Measurements from ENCODE around the gene OPN3.
"Not testable (repeated sequence)": the region's sequence is repeated elsewhere in the genome, so short reads cannot be mapped to it uniquely, and the experiment has no call there.

OPN3 gene

GRCh38 chr1:241640149-241640866 is at the start of gene OPN3, which contains the start of gene CHML:
Gene OPN3, minus strand, starts transcription at chr1:241640369. Its CDS starts 115 bp downstream, at chr1:241640254.
Gene CHML, minus strand, starts transcription at chr1:241640369. Its CDS starts 4,603 bp downstream, at chr1:241635766.
- peak; percentile 76 for DNase-seq (ENCODE audit: low read depth)

GRCh38 chr1:241688940-241689368 is 48.8 kb upstream of the OPN3 start:
- DNase-seq (ENCODE audit: low read depth) = no peak

- no peak for DNase-seq (ENCODE audit: low read depth)
These were observed 43.9 kb upstream of the OPN3 start for GRCh38 chr1:241684108-241684507.

GRCh38 chr1:241682921-241683320 is 42.8 kb upstream of the OPN3 start:
- DNase-seq (ENCODE audit: low read depth) = no peak

- not testable (repeated sequence) for DNase-seq (ENCODE audit: low read depth)
These were observed 41.8 kb upstream of the OPN3 start for GRCh38 chr1:241681861-241682448.

- no peak for DNase-seq (ENCODE audit: low read depth)
These were observed 39.8 kb upstream of the OPN3 start for GRCh38 chr1:241679961-241680360.

- DNase-seq (ENCODE audit: low read depth) = no peak
These were observed 39.2 kb upstream of the OPN3 start for GRCh38 chr1:241679404-241679803.

- no peak for DNase-seq (ENCODE audit: low read depth)
These were observed 38.4 kb upstream of the OPN3 start for GRCh38 chr1:241678536-241678935.

GRCh38 chr1:241677201-241677600 is 37.0 kb upstream of the OPN3 start:
- DNase-seq (ENCODE audit: low read depth) = no peak

- DNase-seq (ENCODE audit: low read depth) = no peak
These were observed 35.8 kb upstream of the OPN3 start for GRCh38 chr1:241675983-241676382.

- no peak for DNase-seq (ENCODE audit: low read depth)
These were observed 34.7 kb upstream of the OPN3 start for GRCh38 chr1:241674805-241675384.

GRCh38 chr1:241672301-241672700 is 32.1 kb upstream of the OPN3 start:
- DNase-seq (ENCODE audit: low read depth) = no peak

GRCh38 chr1:241666419-241666818 is 26.2 kb upstream of the OPN3 start:
- no peak for DNase-seq (ENCODE audit: low read depth)

- no peak for DNase-seq (ENCODE audit: low read depth)
These were observed 20.3 kb upstream of the OPN3 start for GRCh38 chr1:241660424-241660972.

GRCh38 chr1:241659016-241659415 is 18.8 kb upstream of the OPN3 start:
- not testable (repeated sequence) for DNase-seq (ENCODE audit: low read depth)

- no peak for DNase-seq (ENCODE audit: low read depth)
These were observed 18.1 kb upstream of the OPN3 start for GRCh38 chr1:241658081-241658793.

GRCh38 chr1:241654641-241655040 is 14.5 kb upstream of the OPN3 start:
- no peak for DNase-seq (ENCODE audit: low read depth)

GRCh38 chr1:241654019-241654418 is 13.8 kb upstream of the OPN3 start:
- DNase-seq (ENCODE audit: low read depth) = no peak

GRCh38 chr1:241652012-241652411 is 11.8 kb upstream of the OPN3 start, which contains the start of gene WDR64:
Gene WDR64, plus strand, starts transcription at chr1:241652281. Its CDS starts 204 bp downstream, at chr1:241652485.
- no peak for DNase-seq (ENCODE audit: low read depth)

- DNase-seq (ENCODE audit: low read depth) = no peak
These were observed 8.0 kb upstream of the OPN3 start for GRCh38 chr1:241648159-241648558.

GRCh38 chr1:241647658-241648057 is 7.5 kb upstream of the OPN3 start:
- DNase-seq (ENCODE audit: low read depth) = no peak

GRCh38 chr1:241646201-241646600 is 6.0 kb upstream of the OPN3 start:
- no peak for DNase-seq (ENCODE audit: low read depth)
